GM12878 (cell line): ENCODE data around the gene GSE1. TPM values are rescaled to one million over a fixed set of nuclear protein-coding genes. Genes with fewer than 3 reads are reported as not detected.

Experiments
- ATAC-seq: fragments of 200-7000 bp; cut with Tn5 transposase; 3 replicates; pipeline ENCODE4 v1.9.1; 2020; ENCODE audit warnings: mild to moderate bottlenecking, moderate library complexity
- BruUV-seq: library from RNA; stranded (reverse); fragments of 400-500 nt; replicated peaks from 2 replicates; lab custom pipeline; 2021; lab: Mats Ljungman, UMichigan
- CTCF ChIA-PET: fragments of 300-600 bp; sonication (Branson Sonifier 250); formaldehyde crosslinking; extraction: SDS; loops from one replicate; lab custom pipeline; 2021; ENCODE audit warnings: inconsistent platforms; lab: Yijun Ruan, JAX
- POLR2A ChIA-PET: fragments of 350-600 bp; formaldehyde crosslinking; extraction: SDS; loops from one replicate; lab custom pipeline; 2021; ENCODE audit warnings: inconsistent platforms; lab: Charles Lee
- RAD21 ChIA-PET: fragments of 300-600 bp; sonication (Branson Sonifier 250); formaldehyde crosslinking; loops from one replicate; lab custom pipeline; 2023; ENCODE audit warnings: antibody characterized with exemption; ENCODE audit not compliant: unreplicated experiment; lab: Charles Lee
- SMC1A ChIA-PET: fragments of 300-600 bp; sonication (Branson Sonifier 250); formaldehyde crosslinking; loops from one replicate; lab custom pipeline; 2023; ENCODE audit not compliant: unreplicated experiment, uncharacterized antibody; lab: Charles Lee
- DNase-seq: peaks from one replicate; pipeline ENCODE4 v3.0.0-alpha.2; 2011; ENCODE audit warnings: low read depth, low spot score
- FAIRE-seq: peaks from 3 replicates; lab custom pipeline; 2011; peaks lifted over from hg19 to GRCh38; lab: Jason Lieb, UNC
- H2AFZ ChIP-seq: 2 replicates; pipeline ENCODE4 v1.6.0; 2011; ENCODE audit warnings: low read depth, low read length, control low read depth; ENCODE audit not compliant: control insufficient read depth
- H3K27ac ChIP-seq: 2 replicates; pipeline ENCODE4 v1.5.1; 2011; ENCODE audit warnings: control low read depth; ENCODE audit not compliant: control insufficient read depth, insufficient read depth
- H3K27me3 ChIP-seq, 2 experiments: replicated peaks in 1 of 2; 2 replicates each; pipeline versions ENCODE4 v1.6.0 to v1.6.1; 2011; ENCODE audit warnings: low read length in 1 of 2; ENCODE audit not compliant: control insufficient read depth in 2 of 2, insufficient read depth in 2 of 2
- H3K36me3 ChIP-seq, 2 experiments: 2 replicates each; pipeline ENCODE4 v1.5.1; 2011; ENCODE audit warnings: low read length in 1 of 2; ENCODE audit not compliant: control insufficient read depth in 2 of 2, insufficient read depth in 2 of 2
- H3K4me1 ChIP-seq: 2 replicates; pipeline ENCODE4 v1.6.1; 2011; ENCODE audit warnings: mild to moderate bottlenecking, low read length, moderate library complexity, mixed read lengths; ENCODE audit not compliant: control insufficient read depth, insufficient read depth
- H3K4me2 ChIP-seq: 2 replicates; pipeline ENCODE4 v1.6.0; 2011; ENCODE audit warnings: control low read depth; ENCODE audit not compliant: control insufficient read depth, insufficient read depth
- H3K4me3 ChIP-seq: fragments of 200-600 bp; sonication (generic); 2 replicates; pipeline ENCODE4 v1.5.1; 2016
- H3K79me2 ChIP-seq: 2 replicates; pipeline ENCODE4 v1.6.0; 2011; ENCODE audit warnings: low read length; ENCODE audit not compliant: control insufficient read depth, insufficient read depth
- H3K9ac ChIP-seq: 2 replicates; pipeline ENCODE4 v1.8.0; 2011; ENCODE audit warnings: low read length, control low read depth, mixed read lengths; ENCODE audit not compliant: control insufficient read depth, insufficient read depth
- H3K9me3 ChIP-seq: replicated peaks from 3 replicates; pipeline ENCODE4 v1.5.1; 2011; ENCODE audit warnings: mild to moderate bottlenecking, low read length; ENCODE audit not compliant: control insufficient read depth, insufficient read depth
- H4K20me1 ChIP-seq: 2 replicates; pipeline ENCODE4 v1.6.0; 2011; ENCODE audit not compliant: control insufficient read depth, insufficient read depth
- DPF2 ChIP-seq: fragments of 450-650 bp; IDR thresholded peaks from 2 replicates; pipeline ENCODE4 v1.6.1; 2017; ENCODE audit warnings: mild to moderate bottlenecking
- EED ChIP-seq: sonication (generic); IDR thresholded peaks from 2 replicates; pipeline ENCODE4 v1.6.1; 2016; ENCODE audit warnings: antibody characterized with exemption, low read depth
- GATAD2B ChIP-seq: fragments of 450-650 bp; conservative IDR thresholded peaks from 2 replicates; pipeline ENCODE4 v1.6.1; 2017; ENCODE audit warnings: low read depth, mild to moderate bottlenecking, moderate library complexity
- MEF2B ChIP-seq: fragments of 450-650 bp; IDR thresholded peaks from 2 replicates; pipeline ENCODE4 v1.6.1; 2018; ENCODE audit warnings: mild to moderate bottlenecking, moderate library complexity; ENCODE audit not compliant: partially characterized antibody, poor library complexity, severe bottlenecking
- NFIC ChIP-seq: IDR thresholded peaks from 2 replicates; pipeline ENCODE4 v1.6.1; 2012; ENCODE audit warnings: low read depth, mild to moderate bottlenecking, inconsistent platforms, low read length, moderate library complexity
- NR2F1 ChIP-seq: fragments of 450-650 bp; conservative IDR thresholded peaks from 2 replicates; pipeline ENCODE4 v1.6.1; 2017; ENCODE audit warnings: mild to moderate bottlenecking
- POLR2AphosphoS5 ChIP-seq: IDR thresholded peaks from 2 replicates; pipeline ENCODE4 v1.6.1; 2011; ENCODE audit warnings: mild to moderate bottlenecking, low read length, inconsistent platforms
- RUNX3 ChIP-seq: IDR thresholded peaks from 2 replicates; pipeline ENCODE4 v1.6.1; 2012; ENCODE audit warnings: low read length, inconsistent platforms
- SIX5 ChIP-seq: IDR thresholded peaks from 2 replicates; pipeline ENCODE4 v1.6.1; 2011; ENCODE audit warnings: mild to moderate bottlenecking, low read depth, low read length, moderate library complexity; ENCODE audit not compliant: severe bottlenecking
- TAF1 ChIP-seq: IDR thresholded peaks from 2 replicates; pipeline ENCODE4 v1.6.1; 2011; ENCODE audit warnings: mild to moderate bottlenecking, low read depth, low read length, borderline replicate concordance
- YY1 ChIP-seq: IDR thresholded peaks from 2 replicates; pipeline ENCODE4 v1.6.1; 2011; ENCODE audit warnings: low read depth, mild to moderate bottlenecking, low read length
- WGBS: methylation state at CpG from one replicate; pipeline ENCODE4 v1.1.6; 2016; ENCODE audit warnings: low lambda C conversion rate; ENCODE audit not compliant: insufficient replicate concordance, insufficient coverage; ENCODE audit errors: missing lambda C conversion rate; 5-methylcytosine and 5-hydroxymethylcytosine counted together
- in situ Hi-C: fragments of 300-500 bp; cut with MboI; formaldehyde crosslinking; loops from 9 replicates; pipeline ENCODE4 v1.14.3; 2018; ENCODE audit warnings: mixed read lengths
- intact Hi-C: fragments of 100-400 bp; cut with micrococcal nuclease; formaldehyde crosslinking; loops from one replicate; pipeline ENCODE4 v1.14.2; 2022; ENCODE audit not compliant: unreplicated experiment
- polyA plus RNA-seq, 11 experiments: library from polyadenylated mRNA; depleted of rRNA in 4 of 11; unstranded in 6 of 11; stranded (reverse) in 5 of 11; fragments of >200 nt; fragmentation: Nextera tagmentation in 4 of 11; fragmentation: Illumina TruSeq in 1 of 11; extraction: Ambion mirVana in 4 of 11; extraction: Trizol in 1 of 11; gene quantifications; 1 replicate in 1 of 11; 2 replicates in 10 of 11; pipeline versions ENCODE4 v1.2.1 to v1.2.3, GENCODE V29; 2011 to 2016; ENCODE audit warnings: inconsistent platforms in 2 of 11, missing spikeins in 2 of 11, low read depth in 1 of 11
- total RNA-seq, 4 experiments: library from RNA; depleted of rRNA in 3 of 4; stranded (reverse); fragments of >200 nt in 3 of 4; fragmentation: Illumina TruSeq in 1 of 4; extraction: Trizol in 1 of 4; gene quantifications; 2 replicates each; pipeline versions ENCODE4 v1.2.1 to v1.2.3, GENCODE V29; 2013 to 2021
- TF ChIP-seq, protein P1 (sequence below): fragments of 450-650 bp; IDR thresholded peaks from 2 replicates; pipeline ENCODE4 v1.6.1; 2018; ENCODE audit warnings: borderline replicate concordance, mild to moderate bottlenecking; ENCODE audit not compliant: partially characterized antibody

The GSE1 gene
- total and polyA plus RNA-seq, 10 of the 15 experiments (the other 5 are each of a cell fraction or from before 2014, with no cell fraction given) = 4.6 to 58.7 (median 18.2) TPM

DNA sequence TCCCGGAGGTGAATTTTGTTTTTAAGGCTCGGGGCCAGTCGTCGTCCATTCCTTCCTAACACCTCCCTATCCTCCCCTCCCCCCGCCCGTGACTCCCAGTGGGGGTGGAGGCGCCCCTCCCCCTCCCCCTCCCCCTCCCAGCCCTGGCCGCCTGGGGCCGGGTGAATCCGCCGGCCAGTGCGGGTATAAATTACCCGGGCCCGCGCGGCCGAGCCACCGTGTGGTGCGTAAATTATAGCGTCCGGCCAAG, 2.0 kb upstream of the GSE1 start:
- no peak for DNase-seq
- ChIA-PET CTCF (interaction anchor here (1.0 to 5.3 kb wide), 22 partner anchors 42 to 191 kb away, joined by 3 to 47 read pairs (median 6); no protein-coding TSS in a partner anchor), SMC1A (interaction anchor here (0.6 to 3.1 kb wide), 8 partner anchors 40 to 116 kb away, joined by 3 to 20 read pairs (median 4); no protein-coding TSS in a partner anchor), POLR2A (interaction anchor here (1.4 to 1.9 kb wide), 2 partner anchors 53 to 56 kb away, joined by 7 to 8 read pairs; no protein-coding TSS in a partner anchor), RAD21 (interaction anchor here (0.7 to 6.0 kb wide), 8 partner anchors 42 to 190 kb away, joined by 3 to 56 read pairs (median 12); no protein-coding TSS in a partner anchor)
- in situ Hi-C loops = loop anchor here (25.0 kb wide), 1 partner anchor 174 kb away; no protein-coding TSS in a partner anchor
- no peak for FAIRE-seq
- H3K9me3 ChIP-seq = no peaks in the 10 kb centered on the region
- H3K4me2 ChIP-seq = peak overlapping the region; percentile 75
- H3K4me1 ChIP-seq = peaks cover 37% of the 10 kb centered on the region
- H3K27ac ChIP-seq = peak overlapping the region; percentile 46; the same call in 1 of the 2 replicates
- peak overlapping the region; percentile 70; the same call in 1 of the 2 replicates for H3K4me3 ChIP-seq
- WGBS = 0% methylated on average over 3 of the region's 21 CpGs
- H3K36me3 ChIP-seq = peaks cover 0 to 5% of the 10 kb centered on the region in 2 experiments; a peak in 2 of 4 replicates
- no peaks in the 10 kb centered on the region for H3K27me3 ChIP-seq
- H4K20me1 ChIP-seq = peaks cover 12% of the 10 kb centered on the region
- TF ChIP-seq RUNX3 = no peak
- no peak for TF ChIP-seq GATAD2B
- TF ChIP-seq NR2F1 = no peak
- TF ChIP-seq TAF1 = no peak
- no peak for TF ChIP-seq DPF2
- no peak for TF ChIP-seq YY1
- TF ChIP-seq, protein P1, sequence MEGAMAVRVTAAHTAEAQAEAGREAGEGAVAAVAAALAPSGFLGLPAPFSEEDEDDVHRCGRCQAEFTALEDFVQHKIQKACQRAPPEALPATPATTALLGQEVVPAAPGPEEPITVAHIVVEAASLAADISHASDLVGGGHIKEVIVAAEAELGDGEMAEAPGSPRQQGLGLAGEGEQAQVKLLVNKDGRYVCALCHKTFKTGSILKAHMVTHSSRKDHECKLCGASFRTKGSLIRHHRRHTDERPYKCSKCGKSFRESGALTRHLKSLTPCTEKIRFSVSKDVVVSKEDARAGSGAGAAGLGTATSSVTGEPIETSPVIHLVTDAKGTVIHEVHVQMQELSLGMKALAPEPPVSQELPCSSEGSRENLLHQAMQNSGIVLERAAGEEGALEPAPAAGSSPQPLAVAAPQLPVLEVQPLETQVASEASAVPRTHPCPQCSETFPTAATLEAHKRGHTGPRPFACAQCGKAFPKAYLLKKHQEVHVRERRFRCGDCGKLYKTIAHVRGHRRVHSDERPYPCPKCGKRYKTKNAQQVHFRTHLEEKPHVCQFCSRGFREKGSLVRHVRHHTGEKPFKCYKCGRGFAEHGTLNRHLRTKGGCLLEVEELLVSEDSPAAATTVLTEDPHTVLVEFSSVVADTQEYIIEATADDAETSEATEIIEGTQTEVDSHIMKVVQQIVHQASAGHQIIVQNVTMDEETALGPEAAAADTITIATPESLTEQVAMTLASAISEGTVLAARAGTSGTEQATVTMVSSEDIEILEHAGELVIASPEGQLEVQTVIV = no peak
- TF ChIP-seq MEF2B = no peak
- TF ChIP-seq SIX5 = no peak
- no peak for TF ChIP-seq EED
- no peak for TF ChIP-seq POLR2AphosphoS5
- no peak for TF ChIP-seq NFIC
- H3K79me2 ChIP-seq = peaks cover 43% of the 10 kb centered on the region
- peak; percentile 0; the same call in 1 of the 3 replicates for ATAC-seq
- H2AFZ ChIP-seq = no peak overlapping the region
- intact Hi-C loops = loop anchor here (5.0 kb wide), 1 partner anchor 309 kb away; no protein-coding TSS in a partner anchor
- no TSS peak for BruUV-seq
- H3K9ac ChIP-seq = no peak overlapping the region; the same call in 1 of the 2 replicates
